Activated CD8-positive, alpha-beta T cell treated with anti-CD3 and anti-CD28 coated beads for 36 hours (primary cell): Measurements from ENCODE around the gene RPS5. TPM values are rescaled to one million over a fixed set of nuclear protein-coding genes. Genes with fewer than 3 reads are reported as not detected.

Experiments used
- ATAC-seq: fragments of 200-7000 bp; cut with Tn5 transposase; one replicate; pipeline ENCODE4 v1.10.0; 2021; ENCODE audit warnings: mild to moderate bottlenecking, moderate library complexity
- CTCF ChIA-PET: fragments of 350-600 bp; sonication (Branson Sonifier 250); formaldehyde crosslinking; loops from one replicate; lab custom pipeline; 2021; ENCODE audit warnings: antibody characterized with exemption; lab: Charles Lee
- POLR2A ChIA-PET: fragments of 350-600 bp; sonication (Branson Sonifier 250); formaldehyde crosslinking; loops from one replicate; lab custom pipeline; 2021; ENCODE audit warnings: antibody characterized with exemption; lab: Charles Lee
- DNase-seq: peaks from one replicate; pipeline ENCODE4 v3.0.0-alpha.2; 2020
- H3K27ac Mint-ChIP-seq: one replicate; pipeline ENCODE4 v1.8.0; 2021; ENCODE audit warnings: mild to moderate bottlenecking, mixed read lengths
- H3K27me3 Mint-ChIP-seq: one replicate; pipeline ENCODE4 v1.8.0; 2021; ENCODE audit warnings: mixed read lengths
- H3K36me3 Mint-ChIP-seq: one replicate; pipeline ENCODE4 v1.8.0; 2021; ENCODE audit warnings: low read depth, mixed read lengths
- H3K4me1 Mint-ChIP-seq: one replicate; pipeline ENCODE4 v1.8.0; 2021; ENCODE audit warnings: low read depth, mixed read lengths
- H3K4me3 Mint-ChIP-seq: one replicate; pipeline ENCODE4 v1.8.0; 2021; ENCODE audit warnings: mild to moderate bottlenecking, moderate library complexity, mixed read lengths
- H3K9me3 Mint-ChIP-seq: one replicate; pipeline ENCODE4 v1.8.0; 2021; ENCODE audit warnings: mixed read lengths
- intact Hi-C: fragments of 100-400 bp; cut with micrococcal nuclease; formaldehyde crosslinking; loops from one replicate; pipeline ENCODE4 v1.10.0; 2022
- total RNA-seq, 2 experiments: library from RNA; stranded (reverse); gene quantifications; one replicate each; pipeline ENCODE4 v1.2.3, GENCODE V29; 2021
- TF ChIP-seq, protein P1 (sequence below): fragments of 200-600 bp; IDR thresholded peaks from one replicate; pipeline ENCODE4 v1.8.0; 2022; ENCODE audit warnings: antibody characterized with exemption, mild to moderate bottlenecking

The RPS5 gene
- total RNA-seq, 2 experiments from 2014 or later = 1,906 to 1,936 TPM

GRCh38 chr19:58356766-58357480 is 30.1 kb upstream of the RPS5 start:
- ATAC-seq = no peak
- TF ChIP-seq, protein P1, sequence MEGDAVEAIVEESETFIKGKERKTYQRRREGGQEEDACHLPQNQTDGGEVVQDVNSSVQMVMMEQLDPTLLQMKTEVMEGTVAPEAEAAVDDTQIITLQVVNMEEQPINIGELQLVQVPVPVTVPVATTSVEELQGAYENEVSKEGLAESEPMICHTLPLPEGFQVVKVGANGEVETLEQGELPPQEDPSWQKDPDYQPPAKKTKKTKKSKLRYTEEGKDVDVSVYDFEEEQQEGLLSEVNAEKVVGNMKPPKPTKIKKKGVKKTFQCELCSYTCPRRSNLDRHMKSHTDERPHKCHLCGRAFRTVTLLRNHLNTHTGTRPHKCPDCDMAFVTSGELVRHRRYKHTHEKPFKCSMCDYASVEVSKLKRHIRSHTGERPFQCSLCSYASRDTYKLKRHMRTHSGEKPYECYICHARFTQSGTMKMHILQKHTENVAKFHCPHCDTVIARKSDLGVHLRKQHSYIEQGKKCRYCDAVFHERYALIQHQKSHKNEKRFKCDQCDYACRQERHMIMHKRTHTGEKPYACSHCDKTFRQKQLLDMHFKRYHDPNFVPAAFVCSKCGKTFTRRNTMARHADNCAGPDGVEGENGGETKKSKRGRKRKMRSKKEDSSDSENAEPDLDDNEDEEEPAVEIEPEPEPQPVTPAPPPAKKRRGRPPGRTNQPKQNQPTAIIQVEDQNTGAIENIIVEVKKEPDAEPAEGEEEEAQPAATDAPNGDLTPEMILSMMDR = no peak
- ChIA-PET POLR2A (interaction anchor here (0.8 to 2.6 kb wide), 9 partner anchors 8 to 421 kb away, joined by 3 to 14 read pairs (median 5); partner anchors contain the start of genes RPS5 and ZSCAN22), CTCF (interaction anchor here (0.9 kb wide), 2 partner anchors 47 to 163 kb away, joined by 3 read pairs; partner anchors contain the start of gene ZBTB45)
- H3K9me3 Mint-ChIP-seq = no peaks in the 10 kb centered on the region
- H3K36me3 Mint-ChIP-seq = peaks cover 6% of the 10 kb centered on the region
- intact Hi-C loops = no loop called here
- peaks cover 35% of the 10 kb centered on the region for H3K4me1 Mint-ChIP-seq
- peak overlapping the region; percentile 34 for H3K27ac Mint-ChIP-seq
- peak overlapping the region; percentile 56 for H3K4me3 Mint-ChIP-seq
- no peaks in the 10 kb centered on the region for H3K27me3 Mint-ChIP-seq
- DNase-seq = no peak

GRCh38 chr19:58357481-58358145 is 29.5 kb upstream of the RPS5 start:
- no peaks in the 10 kb centered on the region for H3K9me3 Mint-ChIP-seq
- intact Hi-C loops = no loop called here
- H3K4me3 Mint-ChIP-seq = no peak overlapping the region
- POLR2A ChIA-PET = interaction anchor here (1.1 to 1.5 kb wide), 5 partner anchors 9 to 24 kb away, joined by 3 to 7 read pairs (median 4); no protein-coding TSS in a partner anchor
- H3K36me3 Mint-ChIP-seq = peaks cover 2% of the 10 kb centered on the region
- no peak overlapping the region for H3K27ac Mint-ChIP-seq
- DNase-seq = no peak
- H3K27me3 Mint-ChIP-seq = no peaks in the 10 kb centered on the region
- no peak for ATAC-seq
- TF ChIP-seq, protein P1 = no peak
- CTCF ChIA-PET = no interaction called here
- peaks cover 36% of the 10 kb centered on the region for H3K4me1 Mint-ChIP-seq

DNA sequence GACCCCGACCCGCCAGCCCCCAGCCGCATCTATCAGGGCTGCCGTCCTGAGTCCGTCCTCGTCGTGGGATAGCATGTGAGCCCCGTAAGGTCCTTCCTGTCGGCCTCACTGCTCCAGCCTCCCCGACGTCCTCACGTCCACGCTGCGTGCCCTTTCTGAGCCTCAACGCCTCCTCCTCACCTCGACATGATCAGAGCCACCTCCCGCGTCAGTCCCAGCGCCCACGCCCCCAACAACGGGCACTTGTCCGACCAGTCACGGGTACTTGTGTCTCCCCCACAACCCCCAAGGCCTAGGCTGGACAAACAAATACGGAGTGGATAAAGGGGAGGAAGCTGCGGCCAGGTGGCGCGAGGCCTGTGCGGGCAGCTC is 25.2 kb upstream of the RPS5 start:
- H3K4me1 Mint-ChIP-seq = peaks cover 20% of the 10 kb centered on the region
- peak overlapping the region; percentile 96 for H3K4me3 Mint-ChIP-seq
- ATAC-seq (peak; percentile 25), DNase-seq (peak; percentile 76)
- H3K27me3 Mint-ChIP-seq = no peaks in the 10 kb centered on the region
- POLR2A ChIA-PET = interaction anchor here (1.0 to 3.9 kb wide), 9 partner anchors 8 to 158 kb away, joined by 3 to 30 read pairs (median 6); partner anchors contain the start of genes RNF225, ZBTB45 and ZNF8
- H3K27ac Mint-ChIP-seq = peak overlapping the region; percentile 97
- intact Hi-C loops = no loop called here
- H3K9me3 Mint-ChIP-seq = no peaks in the 10 kb centered on the region
- CTCF ChIA-PET = interaction anchor here (1.2 kb wide), 1 partner anchor 35 kb away, joined by 3 read pairs; the partner anchor contains the start of gene ZSCAN22
- TF ChIP-seq, protein P1 = no peak
- no peaks in the 10 kb centered on the region for H3K36me3 Mint-ChIP-seq

- intact Hi-C loops = no loop called here
- peaks cover 18% of the 10 kb centered on the region for H3K4me1 Mint-ChIP-seq
Measured at GRCh38 chr19:58362272-58362994, 24.6 kb upstream of the RPS5 start, which contains the start of gene ZNF497. Gene ZNF497, minus strand, starts transcription at chr19:58362751. Its CDS starts 5,116 bp downstream, at chr19:58357635.

More at GRCh38 chr19:58362272-58362994, 24.6 kb upstream of the RPS5 start, which contains the start of gene ZNF497:
- ChIA-PET CTCF (interaction anchor here (1.0 to 2.3 kb wide), 4 partner anchors 14 to 157 kb away, joined by 3 to 13 read pairs (median 4); partner anchors contain the start of genes ZBTB45 and ZSCAN22), POLR2A (interaction anchor here (0.7 to 3.9 kb wide), 12 partner anchors 8 to 157 kb away, joined by 3 to 30 read pairs (median 4); partner anchors contain the start of genes RNF225, ZBTB45, ZNF8 and ZSCAN22)
- TF ChIP-seq, protein P1 = no peak
- ATAC-seq (peak; percentile 88), DNase-seq (peak; percentile 99)
- Mint-ChIP-seq H3K36me3 (no peaks in the 10 kb centered on the region), H3K27ac (peak within 1 kb of the TSS; percentile 97), H3K27me3 (no peaks in the 10 kb centered on the region), H3K9me3 (no peaks in the 10 kb centered on the region), H3K4me3 (peak within 1 kb of the TSS; percentile 96)
